Fibroblast of villous mesenchyme (primary cell): ENCODE results near the gene AARS2. TPM values are rescaled to one million over a fixed set of nuclear protein-coding genes. Genes with fewer than 3 reads are reported as not detected.
A peak's percentile ranks its signal among the peaks of the same experiment; 100 is the strongest.

Source experiments
- DNase-seq: peaks from one replicate; pipeline ENCODE4 v3.0.0-alpha.2; 2010; ENCODE audit warnings: low read depth
- H3K4me3 ChIP-seq: 2 replicates; pipeline ENCODE4 v1.5.1; 2011; ENCODE audit warnings: low read depth, mild to moderate bottlenecking, low read length
- CTCF ChIP-seq: IDR thresholded peaks from 2 replicates; pipeline ENCODE4 v1.5.1; 2012; ENCODE audit warnings: low read depth, mild to moderate bottlenecking, low read length; ENCODE audit not compliant: insufficient read depth
- total RNA-seq: library from RNA; depleted of rRNA; stranded (reverse); fragments of >200 nt; gene quantifications from 2 replicates; pipeline ENCODE4 v1.2.3, GENCODE V29; 2012

The AARS2 gene
- total RNA-seq, 1 donor: 16.0 TPM

- DNase-seq: no peak
- no peak overlapping the region for H3K4me3 ChIP-seq
- TF ChIP-seq CTCF: no peak
Observed at GRCh38 chr6:44271406-44271723, 41.8 kb downstream of the AARS2 start.

- H3K4me3 ChIP-seq: peak overlapping the region; percentile 9
- DNase-seq: no peak
- no peak for TF ChIP-seq CTCF
Observed at GRCh38 chr6:44270526-44271405, 42.4 kb downstream of the AARS2 start.

- TF ChIP-seq CTCF: no peak
- peak within 1 kb of the TSS; percentile 9 for H3K4me3 ChIP-seq
- no peak for DNase-seq
Observed at GRCh38 chr6:44269921-44270525, 43.1 kb downstream of the AARS2 start, which contains the start of gene TMEM151B. Gene TMEM151B, plus strand, starts transcription at chr6:44270450. Its CDS starts 293 bp downstream, at chr6:44270743.

GRCh38 chr6:44269178-44269920 is 43.8 kb downstream of the AARS2 start:
- no peak for DNase-seq
- TF ChIP-seq CTCF: no peak
- H3K4me3 ChIP-seq: no peak overlapping the region

- no peak overlapping the region for H3K4me3 ChIP-seq
- peak; percentile 54 for DNase-seq
- TF ChIP-seq CTCF: peak; percentile 97
Observed at GRCh38 chr6:44268095-44268628, 45.0 kb downstream of the AARS2 start.

GRCh38 chr6:44267252-44267651 is 45.9 kb downstream of the AARS2 start:
- no peak for TF ChIP-seq CTCF
- H3K4me3 ChIP-seq: no peak overlapping the region
- DNase-seq: no peak
